GM23338 (cell line): ENCODE data around the gene LRBA.

Experiments
- CREB1 ChIP-seq: fragments of 250-450 bp; sonication (Bioruptor Pico); IDR thresholded peaks from 2 replicates; pipeline ENCODE4 v1.5.0; 2020; ENCODE audit warnings: low read depth, mild to moderate bottlenecking, moderate library complexity
- CTCF ChIP-seq, 2 experiments: fragments of 200-600 bp in 1 of 2; sonication (generic) in 1 of 2; conservative IDR thresholded peaks; 2 replicates each; pipeline versions ENCODE4 v1.5.1 to v1.6.1; 2016 to 2017; ENCODE audit warnings: antibody characterized with exemption in 2 of 2, low read depth in 2 of 2, mild to moderate bottlenecking in 2 of 2, moderate library complexity in 1 of 2
- ETS1 ChIP-seq: IDR thresholded peaks from 2 replicates; pipeline ENCODE4 v1.6.1; 2016; ENCODE audit warnings: antibody characterized with exemption
- EZH2 ChIP-seq: fragments of 200-600 bp; sonication (generic); IDR thresholded peaks from one replicate; pipeline ENCODE4 v1.8.0; 2017; ENCODE audit warnings: antibody characterized with exemption, mild to moderate bottlenecking, low read depth; ENCODE audit not compliant: unreplicated experiment
- EZH2phosphoT487 ChIP-seq: fragments of 200-600 bp; sonication (generic); IDR thresholded peaks from one replicate; pipeline ENCODE4 v1.8.1; 2018; ENCODE audit warnings: antibody characterized with exemption; ENCODE audit not compliant: unreplicated experiment
- JUNB ChIP-seq: IDR thresholded peaks from one replicate; pipeline ENCODE4 v1.6.1; 2016; ENCODE audit warnings: antibody characterized with exemption; ENCODE audit not compliant: unreplicated experiment
- NANOG ChIP-seq: IDR thresholded peaks from 2 replicates; pipeline ENCODE4 v1.6.1; 2016; ENCODE audit warnings: antibody characterized with exemption, borderline replicate concordance
- POLR2AphosphoS5 ChIP-seq: IDR thresholded peaks from 2 replicates; pipeline ENCODE4 v1.6.1; 2016; ENCODE audit warnings: antibody characterized with exemption, low read depth
- REST ChIP-seq: IDR thresholded peaks from one replicate; pipeline ENCODE4 v1.6.1; 2018; ENCODE audit warnings: antibody characterized with exemption; ENCODE audit not compliant: unreplicated experiment

- TF ChIP-seq POLR2AphosphoS5 (no peak), CTCF (conservative IDR thresholded peaks at IDR 0.05; ENCODE audit: low read depth in 2 of 2) (no peak), EZH2 (no peak), EZH2phosphoT487 (no peak), NANOG (no peak), JUNB (no peak), REST (no peak), CREB1 (no peak), ETS1 (no peak)
Observed at GRCh38 chr4:150584111-150584915, 430.8 kb downstream of the LRBA start.
